GM19468 (cell line): ENCODE results near the gene BCO2.

Source experiments
- ATAC-seq: cut with Tn5 transposase; IDR thresholded peaks from one replicate; pipeline ENCODE4 v1.9.1; 2021; ENCODE audit warnings: mild to moderate bottlenecking, moderate library complexity, moderate number of reproducible peaks; ENCODE audit not compliant: unreplicated experiment; ENCODE audit errors: extremely low read depth

BCO2 gene

DNA sequence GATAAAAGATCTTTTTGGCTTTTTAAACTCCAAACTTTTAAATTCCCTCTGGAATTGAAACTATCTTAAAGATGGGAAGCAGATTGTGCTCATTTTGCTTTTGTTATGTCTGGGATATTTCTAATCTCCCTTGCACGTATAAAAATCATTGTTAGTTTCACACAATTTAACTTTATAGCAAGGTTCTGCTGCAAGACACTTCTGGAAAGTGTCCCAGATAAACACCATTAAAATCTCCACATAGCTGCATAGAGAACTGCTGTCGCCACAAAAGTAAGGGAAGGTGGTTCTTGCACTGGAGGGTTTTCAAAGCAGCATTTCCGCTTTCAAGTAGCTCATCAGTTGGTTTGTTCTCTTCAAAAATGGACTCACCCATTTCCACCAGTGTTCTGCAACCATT, 62.7 kb downstream of the BCO2 start:
- no peak for ATAC-seq

DNA sequence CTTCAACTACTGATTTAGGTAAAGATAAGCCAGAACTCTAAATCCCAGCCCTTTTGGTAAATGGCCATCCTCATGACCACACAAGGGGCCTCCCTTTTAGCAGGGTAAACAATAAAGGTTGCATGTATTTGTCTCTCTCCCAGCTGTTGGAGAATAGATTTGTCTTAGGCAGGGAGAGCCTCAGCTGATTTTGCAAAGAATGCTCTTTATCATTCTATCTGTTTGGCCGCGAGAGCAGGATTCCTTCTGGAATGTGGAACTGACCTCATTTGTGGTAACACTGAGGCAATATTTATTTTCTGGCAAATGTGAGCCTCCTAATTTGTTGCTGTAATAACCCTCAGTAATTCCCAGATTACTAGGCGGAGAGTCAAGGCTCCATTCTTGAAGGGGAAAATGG, 66.2 kb downstream of the BCO2 start:
- no peak for ATAC-seq

DNA sequence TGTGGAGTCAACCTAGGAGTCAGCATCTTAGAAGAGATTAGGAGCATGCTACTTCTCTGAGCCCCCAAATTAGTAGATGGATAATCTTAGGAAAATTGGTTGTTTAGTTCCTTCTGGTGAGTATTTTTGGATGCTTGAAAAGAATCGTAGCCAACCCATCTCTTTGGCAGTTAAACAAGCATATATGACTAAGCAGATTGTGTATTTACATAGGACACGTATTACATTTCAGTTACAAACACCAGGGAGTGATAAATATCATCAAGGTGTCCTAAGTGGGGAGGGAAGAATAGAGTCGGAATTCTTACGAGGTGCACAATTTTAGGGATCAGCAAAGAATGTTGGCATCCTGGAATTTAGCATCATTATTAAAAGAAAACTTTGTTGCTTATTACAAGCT, 71.9 kb downstream of the BCO2 start:
- no peak for ATAC-seq

DNA sequence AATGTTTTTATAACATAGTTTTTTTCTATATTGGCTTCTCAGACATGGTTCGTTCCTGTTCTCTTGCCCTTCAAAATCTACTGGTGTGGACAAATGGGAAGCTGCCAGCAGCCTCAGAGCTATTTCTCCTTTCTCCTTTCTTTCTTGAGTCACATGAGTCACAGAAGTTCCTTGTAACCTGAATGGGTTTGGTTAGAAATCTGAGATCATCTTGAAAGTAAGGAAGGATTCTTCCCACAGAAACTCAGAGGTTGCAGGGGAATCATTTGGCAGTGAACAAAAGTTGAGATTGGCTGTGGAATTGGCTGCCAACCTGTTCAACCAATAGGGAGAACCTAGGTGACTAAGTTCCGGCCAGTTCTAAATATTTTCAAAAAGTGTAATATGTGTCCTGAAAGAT, 72.9 kb downstream of the BCO2 start:
- no peak for ATAC-seq

DNA sequence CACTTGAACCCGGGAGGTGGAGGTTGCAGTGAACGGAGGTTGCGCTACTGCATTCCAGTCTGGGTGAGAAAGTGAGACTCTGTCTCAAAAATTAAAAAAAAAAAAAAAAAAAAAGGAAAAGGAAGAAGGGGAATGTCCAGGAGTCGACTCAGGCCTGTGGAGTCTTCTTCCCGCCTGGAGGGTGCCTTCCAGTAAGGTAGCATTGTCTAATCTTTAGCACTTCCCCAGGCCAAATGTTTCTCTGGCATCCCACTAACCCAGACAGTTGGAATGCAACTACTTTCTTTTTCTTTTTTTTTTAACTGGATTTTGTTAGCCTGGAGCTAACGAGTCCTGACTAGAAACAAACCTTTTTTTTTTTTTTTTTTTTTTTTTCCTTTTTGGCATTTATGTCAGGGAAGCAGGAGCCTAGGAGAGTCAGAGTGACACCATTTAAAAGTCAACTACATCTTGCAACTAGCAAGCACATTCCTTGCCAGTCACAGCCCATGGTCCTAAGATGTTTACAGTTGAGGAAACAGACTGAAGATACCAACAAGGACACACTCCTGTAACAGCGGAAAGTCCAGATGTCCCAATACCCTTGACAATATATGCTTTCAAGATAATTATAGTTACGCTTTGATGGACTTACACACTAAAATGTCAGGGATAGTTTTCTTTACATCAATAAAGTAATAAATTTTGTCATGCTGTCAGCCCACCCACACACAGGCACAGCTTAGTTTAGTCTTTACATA, 74.7 kb downstream of the BCO2 start:
- ATAC-seq: no peak

DNA sequence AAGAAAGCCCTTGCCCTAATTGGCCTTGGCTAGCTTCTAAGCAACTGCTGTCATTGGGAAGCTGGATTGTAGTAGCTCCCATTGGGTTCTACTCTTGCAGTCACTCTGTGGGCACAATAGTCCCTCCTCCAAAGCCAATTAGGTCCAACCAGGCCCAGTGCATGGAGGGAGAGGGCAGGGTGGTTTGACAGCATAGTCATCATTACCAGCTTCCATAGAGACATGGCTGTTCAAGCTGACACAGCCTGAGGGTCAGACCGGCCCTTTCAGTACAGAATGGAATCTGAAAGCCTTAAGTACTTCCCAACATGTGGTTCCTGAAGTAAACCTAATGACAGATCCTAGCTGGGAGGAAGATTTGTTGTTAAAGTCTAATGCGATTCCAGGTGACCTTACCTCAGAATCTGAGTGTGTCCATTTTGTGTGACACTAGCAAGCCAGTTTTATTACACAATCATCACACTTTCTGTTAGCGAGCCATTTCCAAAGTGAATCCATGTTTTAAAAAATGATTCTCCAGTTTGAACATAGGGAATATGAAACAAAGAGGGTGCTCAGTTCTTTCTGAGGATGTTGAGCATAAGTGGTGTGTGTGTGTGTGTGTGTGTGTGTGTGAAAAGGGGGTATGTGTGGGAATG, 78.4 kb downstream of the BCO2 start:
- ATAC-seq: no peak

DNA sequence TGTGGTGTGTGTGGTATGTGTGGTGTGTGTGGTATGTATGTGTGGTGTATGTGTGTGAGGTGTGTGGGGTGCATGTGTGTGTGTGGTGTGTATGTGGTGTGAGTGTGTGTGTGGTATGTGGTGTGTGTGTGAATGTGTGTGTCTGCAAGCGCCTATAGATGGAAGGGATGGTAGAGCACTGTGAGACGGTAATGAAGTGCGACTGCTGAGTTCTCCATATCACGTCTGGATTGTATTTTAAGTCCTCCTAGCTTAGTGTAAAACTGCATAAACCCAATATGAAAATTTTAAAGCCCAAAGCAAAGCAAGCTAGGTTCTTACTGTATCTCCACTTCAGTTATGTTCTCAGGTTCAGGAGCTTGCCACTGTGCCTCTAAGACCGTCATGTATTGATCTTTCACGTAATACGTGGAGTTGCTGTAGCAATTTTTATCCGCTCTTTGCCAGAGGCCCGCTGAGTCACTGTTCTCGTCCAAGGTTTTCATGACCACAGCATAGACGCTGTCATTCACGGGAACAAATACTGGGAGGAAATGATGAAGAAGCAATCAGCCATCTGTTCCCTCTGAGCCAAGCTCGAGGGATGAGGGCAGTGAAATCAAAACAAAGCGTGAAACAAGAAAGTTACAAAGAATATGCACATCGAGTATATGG, 79.9 kb downstream of the BCO2 start:
- no peak for ATAC-seq

DNA sequence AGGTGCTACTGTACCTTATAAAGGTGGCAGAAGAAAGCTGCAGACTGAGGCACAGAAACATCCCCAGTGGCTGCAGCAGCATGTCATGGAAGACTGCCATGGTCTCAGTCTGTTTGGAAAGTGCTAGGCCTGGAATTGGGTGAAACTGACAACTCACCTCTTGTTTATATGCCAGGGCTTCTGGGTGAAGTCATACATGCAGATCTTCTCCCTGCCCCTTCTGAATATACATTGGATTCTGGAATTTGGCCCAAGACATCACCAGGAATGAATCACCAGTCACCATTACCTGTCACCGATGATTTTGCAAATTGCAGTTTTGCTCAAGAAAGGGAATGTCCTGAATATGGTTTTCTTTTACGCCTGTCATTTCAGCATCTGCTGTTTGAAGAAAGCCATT, 85.2 kb downstream of the BCO2 start, which contains the start of gene PLET1:
Gene PLET1, minus strand, starts transcription at position 371 of the 400 bp plus-strand sequence. Its CDS starts 271 bp downstream, at position 100.
- no peak for ATAC-seq

DNA sequence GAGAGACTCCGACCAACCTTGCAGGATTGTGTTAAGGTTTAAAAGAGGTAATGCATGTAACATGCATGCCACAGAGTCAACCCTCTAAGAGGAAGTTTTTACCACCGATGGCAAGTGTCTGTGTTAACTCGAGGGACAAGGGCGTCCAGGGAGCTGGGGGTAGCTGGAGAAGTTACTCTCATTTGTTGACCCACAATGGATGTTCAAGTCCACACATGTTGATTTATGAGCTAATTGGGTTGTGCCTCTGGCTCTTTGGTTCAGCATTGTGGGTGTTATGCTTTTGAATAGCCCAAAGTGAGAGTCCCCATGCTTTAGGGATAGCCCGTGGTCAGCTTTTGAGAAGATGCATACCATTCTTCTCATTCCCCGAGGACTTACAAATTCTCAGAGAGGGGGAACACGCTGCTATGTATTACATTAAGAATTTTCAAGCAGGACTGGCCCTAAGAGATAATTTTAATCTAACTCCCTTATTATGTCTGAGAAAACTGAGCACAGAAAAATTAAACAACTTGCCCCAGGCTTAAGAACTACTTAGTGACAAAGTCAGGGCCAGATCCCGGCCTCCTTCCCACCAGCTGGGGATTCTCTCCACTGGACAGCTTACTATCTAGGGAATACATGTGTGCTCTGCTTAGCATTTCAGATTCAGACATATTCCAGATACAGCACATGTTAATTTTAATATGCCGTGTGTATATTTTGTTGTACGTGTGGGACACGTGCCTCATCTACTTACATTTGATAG, 90.5 kb downstream of the BCO2 start:
- ATAC-seq: no peak

DNA sequence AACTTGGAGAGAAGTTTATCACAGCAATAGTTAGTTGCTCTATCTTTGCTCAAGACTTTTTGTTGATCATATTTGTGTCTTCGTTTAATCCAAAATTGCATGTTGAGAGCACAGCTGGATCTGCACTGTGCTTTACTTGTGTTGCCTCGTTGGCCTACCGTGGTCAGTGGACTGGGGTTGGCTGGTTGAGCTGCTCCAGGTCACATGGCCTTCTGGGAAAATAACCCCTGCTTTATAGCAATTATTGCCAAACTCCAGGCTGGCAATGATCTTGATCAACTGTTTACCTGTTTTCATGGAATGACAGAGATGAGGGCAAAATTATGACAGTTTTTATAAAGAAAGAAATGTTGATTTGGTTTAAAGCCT, 91.1 kb downstream of the BCO2 start:
- no peak for ATAC-seq

DNA sequence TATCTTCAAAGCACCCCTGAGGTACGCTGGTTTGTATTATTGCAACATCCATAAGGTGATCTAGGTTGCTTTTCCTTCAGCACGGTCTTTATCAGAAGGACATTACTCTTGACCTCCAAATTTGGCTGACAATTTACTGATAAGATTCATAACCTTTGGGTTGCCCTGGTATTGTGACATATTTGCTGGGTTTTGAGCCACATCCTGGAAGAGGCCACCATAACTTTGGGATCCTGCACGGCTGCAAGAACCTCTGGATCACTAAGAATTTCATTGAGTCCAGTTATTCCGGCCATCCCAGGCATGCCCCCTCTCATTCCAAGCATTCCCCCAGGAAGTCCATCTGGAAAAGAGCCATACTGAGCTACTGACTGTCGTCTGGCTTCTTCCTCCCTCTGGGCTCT, 91.9 kb downstream of the BCO2 start:
- ATAC-seq: no peak

DNA sequence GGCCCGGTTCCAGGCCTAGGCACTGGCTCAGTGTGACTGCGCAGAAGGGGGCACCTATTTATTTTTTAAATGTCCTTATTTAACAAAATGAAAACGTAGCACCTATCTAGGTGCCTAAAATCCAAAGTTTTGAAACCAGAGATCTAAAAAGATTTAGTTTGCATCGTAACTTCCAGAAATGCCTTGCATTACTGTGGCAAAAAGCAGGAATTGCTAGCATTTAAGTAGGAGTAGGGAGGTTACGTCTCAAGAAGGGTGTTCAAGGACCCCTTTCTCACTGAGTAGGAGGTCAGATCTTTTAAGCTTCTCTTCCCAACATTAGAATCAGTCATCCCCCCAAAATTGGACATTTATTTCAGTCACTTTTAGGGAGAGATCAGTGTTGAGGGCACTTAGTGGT, 93.1 kb downstream of the BCO2 start:
- no peak for ATAC-seq
